DND-41 (cell line): ENCODE data around the gene PRKAR1A.

Experiments used
- ATAC-seq: fragments of 200-7000 bp; cut with Tn5 transposase; 3 replicates; pipeline ENCODE4 v1.9.1; 2021; ENCODE audit warnings: low read depth; ENCODE audit not compliant: insufficient read depth
- DNase-seq: peaks from one replicate; pipeline ENCODE4 v3.0.0-alpha.2; 2020
- H2AFZ ChIP-seq: 2 replicates; pipeline ENCODE4 v1.6.0; 2012; ENCODE audit warnings: low read depth, low read length
- H3K27ac ChIP-seq: 2 replicates; pipeline ENCODE4 v1.5.1; 2012; ENCODE audit warnings: low read length, inconsistent platforms
- H3K27me3 ChIP-seq: fragments of 200-600 bp; sonication (generic); 2 replicates; pipeline ENCODE4 v1.6.0; 2012; ENCODE audit warnings: low read length, mild to moderate bottlenecking, inconsistent platforms; ENCODE audit not compliant: insufficient read depth, poor library complexity
- H3K36me3 ChIP-seq: 2 replicates; pipeline ENCODE4 v1.5.1; 2012; ENCODE audit warnings: low read length, inconsistent platforms; ENCODE audit not compliant: insufficient read depth
- H3K4me1 ChIP-seq: 2 replicates; pipeline ENCODE4 v1.5.1; 2012; ENCODE audit warnings: mild to moderate bottlenecking, low read length; ENCODE audit not compliant: insufficient read depth
- H3K4me2 ChIP-seq: 2 replicates; pipeline ENCODE4 v1.6.0; 2012; ENCODE audit warnings: mild to moderate bottlenecking, moderate library complexity, low read length, inconsistent platforms; ENCODE audit not compliant: insufficient read depth
- H3K4me3 ChIP-seq, 2 experiments: fragments of 200-600 bp in 1 of 2; shearing (Covaris generic) in 1 of 2; 2 replicates each; pipeline ENCODE4 v1.5.1; 2012 to 2016; ENCODE audit warnings: inconsistent platforms in 2 of 2, low read length in 2 of 2, mild to moderate bottlenecking in 2 of 2, low read depth in 1 of 2, moderate library complexity in 1 of 2
- H3K79me2 ChIP-seq: 2 replicates; pipeline ENCODE4 v1.6.0; 2012; ENCODE audit warnings: low read length, inconsistent platforms; ENCODE audit not compliant: insufficient read depth
- H3K9ac ChIP-seq: 2 replicates; pipeline ENCODE4 v1.6.0; 2012; ENCODE audit warnings: low read depth, mild to moderate bottlenecking, inconsistent platforms, low read length, moderate library complexity
- H3K9me3 ChIP-seq: 2 replicates; pipeline ENCODE4 v1.5.1; 2012; ENCODE audit warnings: low read length, moderate library complexity, mild to moderate bottlenecking, inconsistent platforms; ENCODE audit not compliant: insufficient read depth, severe bottlenecking
- H4K20me1 ChIP-seq: 2 replicates; pipeline ENCODE4 v1.6.0; 2012; ENCODE audit warnings: low read length; ENCODE audit not compliant: insufficient read depth
- EZH2 ChIP-seq: IDR thresholded peaks from 3 replicates; pipeline ENCODE4 v1.6.1; 2012; ENCODE audit warnings: borderline replicate concordance, low read depth, mild to moderate bottlenecking, moderate library complexity, low read length, inconsistent platforms; ENCODE audit not compliant: severe bottlenecking
- TF ChIP-seq, protein P1 (sequence below): IDR thresholded peaks from 2 replicates; pipeline ENCODE4 v1.5.1; 2012; ENCODE audit warnings: borderline replicate concordance, low read length, moderate library complexity, mild to moderate bottlenecking; ENCODE audit not compliant: poor library complexity, severe bottlenecking; ENCODE audit errors: extremely low read depth

The PRKAR1A gene

DNA sequence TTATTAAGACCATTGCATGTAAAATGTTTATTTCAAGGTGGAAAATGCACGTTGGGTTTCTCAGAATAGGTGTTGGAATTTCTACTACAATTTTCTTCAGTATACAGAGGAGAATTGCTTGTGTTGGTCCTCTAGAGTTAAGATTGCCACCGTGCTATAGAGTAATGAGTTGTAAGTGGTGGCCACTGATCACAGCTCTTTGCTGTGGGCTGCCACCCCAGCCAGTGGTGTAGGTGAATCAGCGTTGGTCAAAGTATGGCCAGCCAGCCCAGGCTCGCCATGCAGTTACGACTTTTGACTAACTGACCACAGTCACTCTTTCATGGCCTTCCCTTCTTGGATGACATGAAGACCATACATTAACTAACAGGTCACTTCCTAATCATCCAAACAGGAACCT, 12.6 kb upstream of the PRKAR1A start:
- Histone ChIP-seq H3K27ac (no peak overlapping the region), H3K4me2 (no peak overlapping the region), H3K79me2 (no peaks in the 10 kb centered on the region), H3K9me3 (peaks cover 2% of the 10 kb centered on the region), H3K4me1 (no peaks in the 10 kb centered on the region), H4K20me1 (no peaks in the 10 kb centered on the region), H3K4me3 (no peak overlapping the region), H3K9ac (no peak overlapping the region), H3K36me3 (no peaks in the 10 kb centered on the region), H2AFZ (no peak overlapping the region), H3K27me3 (no peaks in the 10 kb centered on the region)
- ATAC-seq, result no peak
- TF ChIP-seq EZH2, result no peak
- TF ChIP-seq, protein P1, sequence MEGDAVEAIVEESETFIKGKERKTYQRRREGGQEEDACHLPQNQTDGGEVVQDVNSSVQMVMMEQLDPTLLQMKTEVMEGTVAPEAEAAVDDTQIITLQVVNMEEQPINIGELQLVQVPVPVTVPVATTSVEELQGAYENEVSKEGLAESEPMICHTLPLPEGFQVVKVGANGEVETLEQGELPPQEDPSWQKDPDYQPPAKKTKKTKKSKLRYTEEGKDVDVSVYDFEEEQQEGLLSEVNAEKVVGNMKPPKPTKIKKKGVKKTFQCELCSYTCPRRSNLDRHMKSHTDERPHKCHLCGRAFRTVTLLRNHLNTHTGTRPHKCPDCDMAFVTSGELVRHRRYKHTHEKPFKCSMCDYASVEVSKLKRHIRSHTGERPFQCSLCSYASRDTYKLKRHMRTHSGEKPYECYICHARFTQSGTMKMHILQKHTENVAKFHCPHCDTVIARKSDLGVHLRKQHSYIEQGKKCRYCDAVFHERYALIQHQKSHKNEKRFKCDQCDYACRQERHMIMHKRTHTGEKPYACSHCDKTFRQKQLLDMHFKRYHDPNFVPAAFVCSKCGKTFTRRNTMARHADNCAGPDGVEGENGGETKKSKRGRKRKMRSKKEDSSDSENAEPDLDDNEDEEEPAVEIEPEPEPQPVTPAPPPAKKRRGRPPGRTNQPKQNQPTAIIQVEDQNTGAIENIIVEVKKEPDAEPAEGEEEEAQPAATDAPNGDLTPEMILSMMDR, result no peak
- no peak for DNase-seq

- H4K20me1 ChIP-seq, result no peaks in the 10 kb centered on the region
- H3K27me3 ChIP-seq, result no peaks in the 10 kb centered on the region
- DNase-seq (no peak), ATAC-seq (no peak)
- no peaks in the 10 kb centered on the region for H3K36me3 ChIP-seq
- H3K4me2 ChIP-seq, result no peak overlapping the region
- no peaks in the 10 kb centered on the region for H3K4me1 ChIP-seq
- H2AFZ ChIP-seq, result no peak overlapping the region
- H3K9me3 ChIP-seq, result peaks cover 2% of the 10 kb centered on the region
- no peaks in the 10 kb centered on the region for H3K79me2 ChIP-seq
- no peak overlapping the region for H3K4me3 ChIP-seq
- no peak overlapping the region for H3K27ac ChIP-seq
- H3K9ac ChIP-seq, result no peak overlapping the region
- TF ChIP-seq, protein P1, result no peak
- no peak for TF ChIP-seq EZH2
These were observed 11.2 kb upstream of the PRKAR1A start for GRCh38 chr17:68501074-68501473.

GRCh38 chr17:68505951-68506350, 6.3 kb upstream of the PRKAR1A start:
- no peak for TF ChIP-seq EZH2
- TF ChIP-seq, protein P1, result no peak
- Histone ChIP-seq H2AFZ (no peak overlapping the region), H3K79me2 (no peaks in the 10 kb centered on the region), H3K27ac (no peak overlapping the region), H3K4me3 (no peak overlapping the region), H3K27me3 (no peaks in the 10 kb centered on the region), H3K4me2 (no peak overlapping the region), H4K20me1 (no peaks in the 10 kb centered on the region), H3K9ac (no peak overlapping the region), H3K4me1 (peaks cover 3% of the 10 kb centered on the region; the same call in 1 of the 2 replicates), H3K9me3 (no peaks in the 10 kb centered on the region), H3K36me3 (no peaks in the 10 kb centered on the region)
- ATAC-seq (no peak), DNase-seq (no peak)

- Histone ChIP-seq H3K4me2 (no peak overlapping the region), H3K27me3 (no peaks in the 10 kb centered on the region), H3K79me2 (peaks cover 3% of the 10 kb centered on the region), H3K36me3 (no peaks in the 10 kb centered on the region), H3K9me3 (no peaks in the 10 kb centered on the region), H2AFZ (no peak overlapping the region), H3K4me3 (no peak overlapping the region), H3K27ac (no peak overlapping the region), H3K9ac (no peak overlapping the region), H4K20me1 (no peaks in the 10 kb centered on the region), H3K4me1 (peaks cover 13% of the 10 kb centered on the region)
- DNase-seq (no peak), ATAC-seq (no peak)
- no peak for TF ChIP-seq EZH2
- TF ChIP-seq, protein P1, result no peak
These were observed 4.7 kb upstream of the PRKAR1A start for GRCh38 chr17:68507576-68507975.
